Calu3 (cell line): ENCODE data around the gene ELN. TPM values are rescaled to one million over a fixed set of nuclear protein-coding genes. Genes with fewer than 3 reads are reported as not detected.

Source experiments
- BruUV-seq: library from RNA; stranded (reverse); fragments of 400-500 nt; replicated peaks from 2 replicates; lab custom pipeline; 2021; lab: Mats Ljungman, UMichigan
- CTCF ChIA-PET: fragments of 300-600 bp; sonication (Branson Sonifier 250); formaldehyde crosslinking; loops from one replicate; lab custom pipeline; 2022; ENCODE audit warnings: antibody characterized with exemption; lab: Charles Lee
- DNase-seq: peaks from one replicate; pipeline ENCODE4 v3.0.0; 2022
- H3K27ac Mint-ChIP-seq: one replicate; pipeline ENCODE4 v1.8.0; 2022; ENCODE audit warnings: mixed read lengths; ENCODE audit not compliant: unreplicated experiment
- H3K27me3 Mint-ChIP-seq: one replicate; pipeline ENCODE4 v1.8.0; 2022; ENCODE audit warnings: mixed read lengths; ENCODE audit not compliant: unreplicated experiment
- H3K36me3 Mint-ChIP-seq: one replicate; pipeline ENCODE4 v1.8.0; 2022; ENCODE audit warnings: mild to moderate bottlenecking, moderate library complexity, mixed read lengths; ENCODE audit not compliant: insufficient read depth, unreplicated experiment
- H3K4me1 Mint-ChIP-seq: one replicate; pipeline ENCODE4 v1.8.0; 2022; ENCODE audit warnings: mild to moderate bottlenecking, low read depth, mixed read lengths; ENCODE audit not compliant: unreplicated experiment
- H3K4me3 Mint-ChIP-seq: one replicate; pipeline ENCODE4 v1.8.0; 2022; ENCODE audit warnings: mild to moderate bottlenecking, low read depth, moderate library complexity, mixed read lengths; ENCODE audit not compliant: unreplicated experiment
- H3K9me3 Mint-ChIP-seq: one replicate; pipeline ENCODE4 v1.8.0; 2022; ENCODE audit warnings: low read depth, mixed read lengths; ENCODE audit not compliant: unreplicated experiment
- intact Hi-C: fragments of 100-400 bp; cut with micrococcal nuclease; formaldehyde crosslinking; loops from one replicate; pipeline ENCODE4 v1.10.0; 2022; ENCODE audit not compliant: unreplicated experiment
- total RNA-seq: library from RNA; stranded (reverse); gene quantifications from 2 replicates; pipeline ENCODE4 v1.2.3, GENCODE V29; 2022
- TF ChIP-seq, protein P1 (sequence below): fragments of 200-600 bp; IDR thresholded peaks from one replicate; pipeline ENCODE4 v1.8.0; 2022; ENCODE audit warnings: antibody characterized with exemption; ENCODE audit not compliant: unreplicated experiment

ELN gene
- total RNA-seq, 1 experiment from 2014 or later: 0.42 TPM

DNA sequence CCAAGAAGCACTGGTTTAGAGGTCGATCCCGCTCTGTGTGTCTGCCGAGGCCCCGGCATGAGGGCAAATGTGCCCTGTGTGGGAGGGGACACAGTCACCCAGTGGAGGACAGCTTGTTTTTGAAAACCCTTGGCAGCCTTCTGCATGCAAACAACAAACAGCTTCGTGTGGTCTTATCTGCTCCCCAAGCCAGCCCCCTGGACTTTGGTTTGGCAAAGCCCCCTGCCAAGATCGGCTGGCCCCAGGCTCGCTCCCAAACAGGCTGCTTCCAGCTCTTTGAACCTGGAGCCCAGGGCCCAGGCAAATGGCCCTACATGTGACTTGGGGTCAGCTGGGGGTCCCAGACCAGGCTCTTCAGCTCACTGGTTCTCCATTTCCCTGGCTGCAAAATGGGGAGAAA, 2.9 kb downstream of the ELN start:
- BruUV-seq: no TSS peak
- Mint-ChIP-seq H3K27me3 (peaks cover 55% of the 10 kb centered on the region), H3K4me1 (peaks cover 7% of the 10 kb centered on the region), H3K36me3 (no peaks in the 10 kb centered on the region), H3K4me3 (no peak overlapping the region), H3K9me3 (no peaks in the 10 kb centered on the region), H3K27ac (no peak overlapping the region)
- CTCF ChIA-PET: interaction anchor here (1.1 kb wide), 1 partner anchor 29 kb away, joined by 3 read pairs; no protein-coding TSS in a partner anchor
- intact Hi-C loops: no loop called here
- TF ChIP-seq, protein P1, sequence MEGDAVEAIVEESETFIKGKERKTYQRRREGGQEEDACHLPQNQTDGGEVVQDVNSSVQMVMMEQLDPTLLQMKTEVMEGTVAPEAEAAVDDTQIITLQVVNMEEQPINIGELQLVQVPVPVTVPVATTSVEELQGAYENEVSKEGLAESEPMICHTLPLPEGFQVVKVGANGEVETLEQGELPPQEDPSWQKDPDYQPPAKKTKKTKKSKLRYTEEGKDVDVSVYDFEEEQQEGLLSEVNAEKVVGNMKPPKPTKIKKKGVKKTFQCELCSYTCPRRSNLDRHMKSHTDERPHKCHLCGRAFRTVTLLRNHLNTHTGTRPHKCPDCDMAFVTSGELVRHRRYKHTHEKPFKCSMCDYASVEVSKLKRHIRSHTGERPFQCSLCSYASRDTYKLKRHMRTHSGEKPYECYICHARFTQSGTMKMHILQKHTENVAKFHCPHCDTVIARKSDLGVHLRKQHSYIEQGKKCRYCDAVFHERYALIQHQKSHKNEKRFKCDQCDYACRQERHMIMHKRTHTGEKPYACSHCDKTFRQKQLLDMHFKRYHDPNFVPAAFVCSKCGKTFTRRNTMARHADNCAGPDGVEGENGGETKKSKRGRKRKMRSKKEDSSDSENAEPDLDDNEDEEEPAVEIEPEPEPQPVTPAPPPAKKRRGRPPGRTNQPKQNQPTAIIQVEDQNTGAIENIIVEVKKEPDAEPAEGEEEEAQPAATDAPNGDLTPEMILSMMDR: no peak
- DNase-seq: no peak

DNA sequence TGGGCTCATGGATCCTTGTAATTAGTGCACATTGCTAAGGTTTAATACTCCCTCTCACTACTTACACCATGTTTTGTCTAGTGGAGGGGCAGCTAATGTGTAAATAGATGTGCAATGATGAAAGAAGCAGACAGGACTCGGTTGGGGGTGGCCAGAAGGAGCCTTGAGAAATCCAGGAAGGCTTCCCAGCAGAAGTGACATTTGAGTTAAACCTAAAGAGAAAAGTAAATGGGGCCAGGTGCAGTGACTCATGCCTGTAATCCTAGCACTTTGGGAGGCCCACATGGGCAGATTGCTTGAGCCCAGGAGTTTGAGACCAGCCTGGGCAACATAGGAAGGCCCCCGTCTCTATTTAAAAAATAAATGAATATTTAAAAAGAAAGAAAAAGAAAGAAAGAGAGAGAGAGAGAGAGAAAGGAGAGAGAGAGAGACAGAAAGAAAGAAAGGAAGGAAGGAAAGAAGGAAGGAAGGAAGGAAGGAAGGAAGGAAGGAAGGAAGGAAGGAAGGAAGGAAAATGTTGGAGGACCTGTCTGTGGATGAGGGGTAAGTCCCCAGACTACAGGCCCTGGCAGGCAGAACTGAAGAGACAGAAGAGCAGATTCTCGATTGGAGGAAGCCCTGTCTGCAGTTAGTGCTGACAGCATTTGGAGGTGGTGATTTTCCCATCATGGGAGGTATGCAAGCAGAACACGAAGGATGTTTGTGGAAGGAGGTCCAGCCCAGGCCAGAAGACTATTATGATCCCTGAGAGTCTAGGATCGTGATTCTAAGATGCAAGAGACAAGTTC, 3.6 kb downstream of the ELN start:
- CTCF ChIA-PET: no interaction called here
- H3K27me3 Mint-ChIP-seq: peaks cover 47% of the 10 kb centered on the region
- DNase-seq: no peak
- H3K4me3 Mint-ChIP-seq: no peak overlapping the region
- peaks cover 3% of the 10 kb centered on the region for H3K4me1 Mint-ChIP-seq
- H3K9me3 Mint-ChIP-seq: no peaks in the 10 kb centered on the region
- no peaks in the 10 kb centered on the region for H3K36me3 Mint-ChIP-seq
- TF ChIP-seq, protein P1: no peak
- BruUV-seq: no TSS peak
- intact Hi-C loops: no loop called here
- H3K27ac Mint-ChIP-seq: no peak overlapping the region

DNA sequence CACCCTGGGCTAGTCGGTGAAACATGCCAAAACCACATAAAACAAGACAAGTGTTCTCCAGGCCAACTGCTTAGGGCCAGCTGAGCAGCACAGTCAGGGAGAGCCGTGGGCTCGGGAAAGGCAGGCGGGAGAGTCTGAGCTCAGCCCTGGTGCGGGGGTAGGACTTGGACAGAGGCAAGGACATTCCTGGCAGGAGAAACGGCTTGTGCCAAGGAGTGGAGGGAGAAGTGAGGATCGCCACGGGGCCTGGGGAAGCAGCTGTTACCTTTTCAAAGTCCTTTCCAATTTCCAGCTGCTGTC, 4.2 kb downstream of the ELN start:
- no peak overlapping the region for H3K27ac Mint-ChIP-seq
- no peak overlapping the region for H3K4me3 Mint-ChIP-seq
- peaks cover 44% of the 10 kb centered on the region for H3K27me3 Mint-ChIP-seq
- no peaks in the 10 kb centered on the region for H3K9me3 Mint-ChIP-seq
- H3K4me1 Mint-ChIP-seq: no peaks in the 10 kb centered on the region
- no peaks in the 10 kb centered on the region for H3K36me3 Mint-ChIP-seq
- no peak for DNase-seq
- TF ChIP-seq, protein P1: no peak
- BruUV-seq: no TSS peak
- intact Hi-C loops: no loop called here
- CTCF ChIA-PET: no interaction called here

DNA sequence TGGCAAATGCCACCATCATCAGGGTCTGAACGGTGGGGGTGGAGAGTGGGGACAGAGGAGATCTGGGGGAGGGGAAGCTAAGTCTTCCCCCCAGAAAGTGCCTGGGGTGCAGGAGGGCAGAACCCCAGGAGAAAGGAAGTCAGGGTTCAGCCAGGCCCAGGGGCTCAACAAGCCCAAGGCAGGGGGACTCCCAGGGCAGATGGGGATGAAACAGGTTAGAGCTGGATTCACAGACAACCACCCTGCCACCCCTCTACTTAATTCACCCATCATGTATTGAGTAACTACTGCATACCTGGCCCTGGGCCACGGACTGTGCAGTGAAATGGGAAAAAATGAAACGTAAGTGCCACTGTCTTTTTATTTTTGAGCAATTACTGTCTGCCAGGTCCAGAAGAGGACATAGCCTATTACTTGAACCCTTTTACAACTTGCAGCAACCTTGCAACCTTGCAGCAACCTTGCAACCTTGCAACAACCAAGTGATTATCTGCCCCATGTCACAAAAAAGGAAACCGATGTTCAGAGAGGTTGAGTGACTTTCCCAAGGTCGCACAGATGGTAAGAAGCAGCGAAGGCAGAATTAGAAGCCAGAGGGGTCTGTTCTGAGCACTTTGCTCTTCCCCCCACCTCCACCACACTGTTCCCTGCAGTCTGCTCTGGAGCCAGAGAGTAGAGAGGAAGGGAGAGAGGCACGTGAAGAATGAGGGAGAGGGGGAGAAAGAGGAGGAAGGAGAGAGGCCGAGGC, 4.8 kb downstream of the ELN start:
- no TSS peak for BruUV-seq
- intact Hi-C loops: no loop called here
- peaks cover 50% of the 10 kb centered on the region for H3K27me3 Mint-ChIP-seq
- no peaks in the 10 kb centered on the region for H3K36me3 Mint-ChIP-seq
- no peaks in the 10 kb centered on the region for H3K9me3 Mint-ChIP-seq
- DNase-seq: no peak
- CTCF ChIA-PET: no interaction called here
- H3K27ac Mint-ChIP-seq: no peak overlapping the region
- no peaks in the 10 kb centered on the region for H3K4me1 Mint-ChIP-seq
- TF ChIP-seq, protein P1: no peak
- no peak overlapping the region for H3K4me3 Mint-ChIP-seq
